GM19467 (cell line): ENCODE results near the gene MORN1.

Experiments used
- ATAC-seq: cut with Tn5 transposase; IDR thresholded peaks from one replicate; pipeline ENCODE4 v1.9.1; 2021; ENCODE audit warnings: mild to moderate bottlenecking, moderate library complexity; ENCODE audit not compliant: unreplicated experiment

MORN1 gene

DNA sequence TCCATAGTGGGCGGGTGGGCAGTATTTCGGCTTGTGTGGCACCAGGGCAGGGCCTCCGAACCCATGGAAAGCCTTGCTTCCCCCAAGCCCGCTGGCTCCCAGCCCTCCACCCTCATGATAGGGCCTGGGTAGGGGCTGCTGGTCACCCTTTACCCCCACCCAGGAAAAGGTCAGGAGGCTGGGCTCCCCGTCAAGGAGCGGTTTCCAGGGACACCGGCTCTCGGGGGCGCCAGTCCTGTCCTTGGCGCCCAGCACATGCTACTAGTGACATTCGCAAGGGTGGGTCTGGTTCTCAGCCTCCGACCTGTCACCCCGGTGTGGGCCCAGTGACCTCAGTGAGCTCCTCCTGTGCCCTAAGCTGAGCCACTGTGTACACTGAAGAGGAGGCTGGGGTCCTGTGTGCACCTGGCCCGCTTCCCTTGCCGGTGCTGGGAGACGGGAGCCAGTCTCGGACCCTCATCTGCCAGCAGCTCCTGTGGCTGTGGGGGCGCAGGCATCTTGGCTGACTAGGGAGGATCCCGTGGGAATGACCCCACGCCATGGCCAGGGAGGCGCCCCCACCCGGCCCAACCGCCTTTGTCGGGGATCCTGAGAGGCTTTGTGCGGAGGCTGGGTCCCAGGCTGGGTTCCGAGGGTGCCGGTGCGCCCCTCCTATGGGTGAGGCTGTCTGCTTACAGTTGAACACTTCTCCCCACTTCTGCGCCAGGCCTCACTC is 108.6 kb downstream of the MORN1 start:
- ATAC-seq: no peak

DNA sequence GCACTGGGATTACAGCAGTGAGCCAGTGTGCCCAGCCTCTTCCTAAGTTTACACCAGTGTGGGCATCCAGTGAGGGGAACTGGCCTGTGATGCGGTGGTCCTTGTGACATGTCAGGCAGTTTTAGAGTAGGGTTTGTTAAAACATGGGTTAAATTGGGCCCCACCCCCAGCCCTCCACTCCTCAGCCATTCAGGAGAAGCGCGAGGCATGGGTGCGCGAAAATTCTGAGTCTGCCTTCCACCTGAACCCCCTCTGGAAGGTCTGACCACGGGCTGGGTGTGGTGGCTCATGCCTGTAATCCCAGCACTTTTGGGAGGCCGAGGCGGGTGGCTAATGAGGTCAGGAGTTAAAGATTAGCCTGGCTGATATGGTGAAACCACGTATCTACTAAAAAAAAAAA is 111.5 kb downstream of the MORN1 start:
- no peak for ATAC-seq

DNA sequence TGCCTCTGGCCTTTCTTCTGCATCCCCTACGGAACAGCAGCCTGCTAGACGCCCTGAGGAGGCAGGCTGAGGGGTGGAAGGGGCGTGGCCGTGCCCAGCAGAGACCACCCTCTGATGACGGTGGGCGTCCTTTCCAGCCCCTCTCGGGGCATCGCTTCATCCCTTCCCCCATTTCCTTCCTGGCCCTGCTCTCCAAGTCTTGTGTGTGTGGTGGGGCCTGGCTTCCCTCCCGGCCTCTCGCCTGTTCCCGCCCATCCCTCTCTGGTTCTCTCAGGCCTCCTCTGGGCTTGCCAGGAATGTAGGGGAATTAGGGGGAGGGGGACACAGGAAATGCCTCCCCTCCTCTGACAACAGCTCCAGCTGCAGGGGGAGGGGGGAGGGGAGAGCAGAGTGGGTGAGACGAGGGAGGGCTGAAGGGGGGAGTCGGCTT is 112.1 kb downstream of the MORN1 start:
- no peak for ATAC-seq

DNA sequence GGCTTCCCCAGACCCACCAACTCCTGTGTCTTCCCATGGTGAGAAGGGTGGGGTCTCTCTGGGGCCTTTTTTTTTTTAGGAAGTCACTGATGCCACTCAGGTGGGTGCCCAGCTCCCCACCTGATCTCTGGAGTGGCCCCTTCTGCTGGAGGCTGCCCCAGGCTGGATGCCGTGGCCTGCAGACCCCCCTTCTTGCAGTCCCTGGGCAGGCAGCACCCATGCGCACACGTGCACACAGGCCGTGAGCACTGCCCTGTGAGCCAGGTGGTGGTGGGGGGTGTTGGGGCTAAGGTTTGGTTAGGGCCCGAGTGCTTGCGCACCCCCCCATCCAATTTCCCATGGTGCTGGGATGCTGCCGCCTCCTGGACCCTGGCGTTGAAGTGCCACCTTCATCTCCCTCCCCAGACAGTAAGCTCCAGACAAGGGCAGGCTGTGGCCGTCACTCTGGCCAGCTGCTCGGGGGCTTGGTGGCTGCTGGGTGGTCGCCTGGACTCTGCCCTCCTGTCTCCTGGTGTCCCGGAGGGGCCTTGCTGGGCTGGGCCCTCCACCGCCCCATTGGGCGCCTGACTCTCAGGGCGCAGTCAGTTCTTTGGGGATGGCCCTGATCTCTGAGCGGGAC is 112.7 kb downstream of the MORN1 start:
- ATAC-seq: no peak

DNA sequence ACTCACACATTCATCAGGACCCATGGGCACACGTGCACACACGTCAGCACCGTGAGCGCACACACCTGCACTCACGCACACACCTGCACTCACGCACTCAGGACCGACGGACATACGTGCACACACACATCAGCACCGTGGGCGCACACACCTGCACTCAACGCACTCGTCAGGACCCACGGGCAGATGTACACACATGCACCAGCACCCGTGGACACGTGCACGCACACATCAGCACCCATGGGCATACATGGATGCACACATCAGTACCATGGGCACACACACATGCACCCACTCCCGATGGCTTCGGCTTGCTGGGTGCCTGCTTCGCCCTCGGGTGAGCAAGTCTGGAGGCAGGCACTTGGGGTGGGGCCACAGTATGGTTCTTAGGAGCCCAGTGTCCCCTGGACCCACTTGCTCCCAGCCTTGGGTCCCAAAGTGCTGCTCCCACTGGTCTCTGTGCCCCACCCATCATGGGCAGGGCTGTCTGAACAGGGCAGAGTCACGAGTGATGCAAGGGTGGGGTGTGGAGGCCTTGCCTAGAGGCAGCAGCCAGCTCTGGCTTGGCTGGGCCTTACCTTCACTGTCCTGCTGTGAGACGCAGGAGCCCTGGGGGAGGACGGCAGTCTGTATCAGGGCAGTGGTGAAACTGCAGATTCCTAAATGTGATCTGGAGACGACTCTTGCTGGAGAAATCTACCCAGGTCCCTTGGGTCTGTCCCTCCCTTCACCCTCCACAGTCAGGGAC is 113.4 kb downstream of the MORN1 start:
- ATAC-seq: no peak

DNA sequence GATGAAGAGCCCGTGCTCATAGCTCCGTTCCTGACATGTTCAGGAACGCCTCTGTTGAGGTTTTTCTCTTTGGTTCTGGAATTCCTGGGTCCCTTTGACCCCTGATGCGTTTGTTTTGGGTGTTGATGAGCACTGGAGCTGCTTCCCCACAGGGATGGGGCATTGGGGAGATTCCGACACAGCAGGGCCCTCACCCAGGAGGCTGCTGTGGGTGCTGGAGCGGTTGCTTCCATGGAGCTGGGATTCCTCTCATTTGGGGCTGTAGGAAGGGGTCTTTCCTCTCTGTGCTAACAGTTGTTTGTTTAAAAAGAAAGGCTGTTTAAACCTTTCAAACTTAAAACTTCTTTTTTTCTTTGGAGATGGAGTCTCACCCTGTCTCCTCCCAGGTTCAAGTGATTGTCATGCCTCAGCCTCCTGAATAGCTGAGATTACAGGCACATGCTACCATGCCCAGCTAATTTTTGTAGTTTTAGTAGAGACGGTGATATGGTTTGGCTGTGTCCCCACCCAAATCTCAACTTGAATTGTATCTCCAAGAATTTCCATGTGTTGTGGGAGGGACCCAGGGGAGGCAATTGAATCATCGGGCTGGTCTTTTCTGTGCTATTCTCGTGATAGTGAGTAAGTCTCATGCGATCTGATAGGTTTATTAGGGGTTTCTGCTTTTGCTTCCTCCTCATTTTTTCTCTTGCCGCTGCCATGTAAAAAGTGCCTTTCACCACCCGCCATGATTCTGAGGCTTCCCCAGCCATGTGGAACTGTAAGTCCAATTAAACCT is 114.4 kb downstream of the MORN1 start:
- ATAC-seq: no peak

DNA sequence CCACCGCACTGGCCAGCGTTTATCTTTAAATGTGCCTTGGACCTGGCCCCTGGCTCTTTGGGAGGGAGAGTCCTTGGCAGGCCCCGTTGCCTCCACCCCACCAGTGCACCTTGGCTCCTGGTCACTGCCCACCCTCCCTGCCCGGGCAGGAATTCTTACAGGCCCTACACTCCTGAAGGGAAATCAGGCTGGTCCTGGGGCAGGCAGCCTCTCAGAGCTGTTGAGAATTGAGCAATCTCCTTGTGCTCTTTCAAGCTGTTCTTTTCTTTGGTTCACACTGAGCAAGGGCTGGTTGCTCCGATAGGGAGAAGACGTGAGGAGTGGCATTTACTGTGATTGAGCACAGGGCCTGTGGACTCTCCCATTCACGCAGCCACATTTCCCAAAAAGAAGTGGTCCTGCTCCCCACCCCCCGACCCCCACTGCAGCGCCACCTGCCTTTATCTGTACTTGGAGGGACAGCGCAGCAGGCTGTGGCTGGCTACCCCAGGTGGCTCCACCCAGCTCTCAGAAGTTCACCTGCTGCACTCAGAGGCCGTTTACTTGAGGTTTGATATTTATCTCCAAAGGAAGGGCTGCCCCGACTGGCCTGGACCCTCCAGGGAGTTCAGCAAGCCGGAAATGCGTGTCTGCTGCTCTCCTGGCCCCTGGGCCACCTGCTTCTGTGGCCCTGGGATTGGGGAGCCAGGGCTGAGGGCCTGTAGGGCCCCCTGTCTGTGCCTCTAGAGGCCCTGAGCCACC is 115.4 kb downstream of the MORN1 start:
- no peak for ATAC-seq

DNA sequence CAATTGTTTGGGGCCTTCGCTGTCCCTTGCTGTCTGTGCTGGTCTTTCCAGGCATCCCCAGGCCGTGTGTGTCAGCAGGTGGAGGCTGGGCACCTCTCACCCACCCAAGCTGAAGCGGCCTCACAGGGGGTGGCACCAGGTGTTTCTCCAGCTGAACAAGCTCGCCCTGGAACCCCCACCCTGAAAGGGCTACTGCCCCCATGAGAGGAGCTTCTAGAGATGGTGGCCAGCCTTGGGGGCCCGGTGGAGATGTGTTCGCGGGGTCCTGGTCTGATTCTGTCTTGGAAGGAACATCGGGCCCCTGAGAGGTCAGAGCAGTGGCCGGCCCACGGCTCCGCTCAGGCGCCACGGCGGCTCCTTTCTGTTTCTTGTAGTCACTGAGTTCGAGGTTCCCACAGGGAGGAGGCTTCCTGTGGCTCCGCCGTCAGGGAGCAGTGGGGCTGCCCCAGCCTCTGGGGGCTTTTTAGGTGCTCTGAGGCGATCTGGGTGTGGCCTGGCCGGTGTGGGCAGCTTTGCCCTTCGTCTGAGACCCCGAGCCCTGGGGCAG is 116.4 kb downstream of the MORN1 start:
- no peak for ATAC-seq

DNA sequence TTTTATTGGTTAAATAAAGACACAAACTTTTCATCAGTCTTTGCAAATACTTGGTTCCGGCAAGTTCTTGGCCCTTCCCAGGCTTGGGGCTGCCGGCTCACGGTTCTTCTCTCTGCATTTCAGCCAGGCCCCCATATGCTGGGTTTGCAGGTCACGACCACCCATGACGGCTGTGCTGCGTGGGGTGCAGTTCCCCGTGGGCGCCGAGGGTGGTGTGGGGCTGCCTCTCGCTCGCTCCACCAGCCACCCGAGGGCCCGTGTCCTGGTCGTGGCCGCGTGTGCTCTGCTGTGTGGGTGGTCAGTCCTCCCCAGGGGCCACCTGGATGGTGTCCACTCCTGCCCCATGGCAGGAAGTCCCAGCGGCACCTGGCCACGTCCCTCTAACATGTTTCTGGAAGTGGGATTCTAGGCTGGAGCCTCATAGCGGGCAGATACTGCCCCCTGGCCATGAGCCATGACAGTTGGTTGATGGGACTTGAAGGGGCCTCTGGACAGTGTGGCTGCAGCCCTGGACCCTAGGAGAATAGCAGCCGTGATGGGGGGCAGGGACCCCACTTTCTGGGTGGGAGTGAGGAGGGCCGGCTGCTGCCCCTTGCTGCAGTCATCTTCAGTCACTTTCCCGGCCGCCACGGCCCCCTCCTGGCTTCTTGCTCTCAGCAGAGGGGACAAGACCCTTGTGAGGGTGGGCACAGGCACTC is 117.0 kb downstream of the MORN1 start:
- ATAC-seq: no peak

DNA sequence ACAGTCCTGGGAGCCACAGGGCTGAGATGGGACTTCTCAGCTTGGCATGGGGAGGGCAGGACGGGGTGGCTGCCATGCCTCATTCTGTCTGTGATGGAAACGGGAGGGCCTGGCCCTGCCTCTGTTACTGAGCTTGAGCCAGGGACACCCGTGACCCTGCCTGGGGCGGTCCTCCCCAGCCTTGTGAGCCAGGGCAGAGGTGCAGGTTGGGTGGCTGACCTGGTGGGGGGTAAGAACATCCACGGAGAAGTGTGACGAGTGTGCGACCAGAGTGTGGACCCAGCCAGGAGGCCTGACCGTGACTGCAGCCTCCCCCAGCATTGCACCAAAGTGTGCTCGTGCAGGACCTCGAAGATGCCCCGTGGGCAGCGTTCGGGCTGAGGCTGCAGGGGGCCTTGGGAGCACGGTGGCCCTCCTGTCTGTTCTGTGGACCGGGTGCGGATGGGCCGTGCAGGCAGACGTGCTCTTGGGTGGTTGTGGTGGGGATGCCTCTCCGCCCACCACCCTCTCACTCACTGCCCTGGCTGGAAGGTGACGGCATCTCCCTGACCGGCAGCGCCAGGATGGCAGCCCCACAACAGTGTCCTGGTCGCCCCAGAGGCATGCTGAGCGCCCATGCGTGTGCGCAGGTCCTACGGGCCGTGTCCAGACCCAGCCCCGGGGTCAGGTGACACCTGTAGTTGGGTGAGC is 117.8 kb downstream of the MORN1 start:
- ATAC-seq: no peak

DNA sequence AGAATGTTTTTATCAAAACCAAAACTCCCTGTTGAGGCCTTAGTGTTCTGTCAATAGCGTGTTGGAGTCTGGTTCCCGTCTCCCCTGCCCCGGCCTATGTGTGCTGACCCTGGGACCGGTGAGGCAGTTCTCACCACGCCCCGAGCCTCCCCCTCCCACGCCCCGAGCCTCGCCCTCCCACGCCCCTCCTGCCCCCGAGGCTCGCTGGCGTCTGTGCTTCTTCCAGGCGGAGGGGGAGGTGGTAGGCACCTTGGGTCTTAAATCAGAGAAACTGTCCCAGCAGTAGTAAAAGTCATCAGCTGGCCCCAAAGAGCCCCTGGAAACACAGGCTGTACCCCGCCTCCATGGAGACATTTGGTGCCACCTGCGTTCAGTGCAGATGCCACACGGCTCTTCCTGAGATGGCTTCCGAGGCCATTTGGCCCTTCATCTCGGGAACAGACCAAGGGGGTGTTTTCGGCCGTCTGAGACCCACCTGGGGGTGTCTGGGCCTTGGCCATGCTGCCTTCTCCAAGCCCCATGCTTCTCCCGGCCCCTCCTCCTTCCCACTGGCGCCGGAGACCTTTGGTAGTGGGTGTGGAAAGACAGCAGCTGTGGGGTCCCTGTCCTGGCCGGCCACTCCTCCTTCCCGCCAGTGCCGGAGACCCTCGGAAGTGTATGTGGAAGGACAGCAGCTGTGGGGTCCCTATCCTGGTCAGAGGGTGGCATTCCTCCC is 118.5 kb downstream of the MORN1 start:
- ATAC-seq: no peak

DNA sequence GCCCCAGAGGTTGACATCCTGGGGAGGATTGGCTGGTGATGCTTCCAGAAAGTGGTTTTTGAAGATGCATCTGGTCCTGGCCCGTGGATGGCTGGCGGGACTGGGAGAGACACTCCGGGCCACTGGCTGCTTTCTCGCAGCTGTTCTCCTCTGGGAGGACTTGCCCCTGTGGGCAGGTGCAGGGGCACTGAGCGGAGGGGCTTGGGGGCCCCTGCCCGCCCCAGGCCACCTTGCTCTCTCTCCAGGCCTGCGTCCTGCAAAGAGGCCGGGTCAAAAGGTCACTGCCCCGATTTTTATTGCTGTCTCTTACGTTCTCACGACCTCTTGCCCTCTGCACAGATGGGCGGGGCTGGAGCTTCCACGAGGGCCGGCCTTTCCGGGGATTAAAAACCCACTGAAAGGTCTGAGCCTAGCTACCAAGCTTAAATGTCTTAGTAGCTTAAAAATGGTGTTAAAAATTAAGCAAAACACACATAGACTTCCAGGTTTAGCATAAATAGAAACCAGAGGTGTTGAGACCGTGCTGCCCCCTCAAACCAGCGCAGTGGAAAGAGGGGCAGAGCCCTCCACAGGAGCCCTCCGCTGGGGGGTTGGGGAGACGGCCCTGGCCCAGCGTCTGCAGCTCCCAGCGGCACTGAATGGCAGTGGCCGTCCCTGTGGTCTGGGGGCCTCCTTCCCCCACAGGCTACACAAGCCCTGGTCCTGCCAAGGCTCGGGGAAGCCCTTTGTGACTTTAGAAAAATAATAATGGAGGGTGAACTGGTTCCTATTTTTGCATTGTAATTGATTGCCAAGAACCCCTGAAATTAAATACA is 119.3 kb downstream of the MORN1 start:
- ATAC-seq: no peak
